Gastroesophageal sphincter (tissue), 4 donors: ENCODE data around the gene CABP2. TPM values are rescaled to one million over a fixed set of nuclear protein-coding genes. Genes with fewer than 3 reads are reported as not detected.
"Not testable (repeated sequence)": the region's sequence is repeated elsewhere in the genome, so short reads cannot be mapped to it uniquely, and the experiment has no call there.

Source experiments
- ATAC-seq: fragments of 150-250 bp; one replicate; pipeline ENCODE4 v1.9.1; 2016; ENCODE audit warnings: mild to moderate bottlenecking, moderate library complexity
- H3K27ac ChIP-seq, 4 donors: fragments of 200-600 bp; sonication (generic) in 3 of 4; 1 replicate in 3 of 4; 2 replicates in 1 of 4; pipeline ENCODE4 v1.5.1; 2016 to 2019
- H3K27me3 ChIP-seq: fragments of 200-600 bp; sonication (generic); one replicate; pipeline ENCODE4 v1.5.1; 2019
- H3K36me3 ChIP-seq, 2 donors: fragments of 200-600 bp; sonication (generic); one replicate each; pipeline ENCODE4 v1.5.1; 2019; ENCODE audit warnings: control low read depth in 1 of 2
- H3K4me1 ChIP-seq, 3 donors: fragments of 200-600 bp; sonication (generic); 1 replicate in 2 of 3; 2 replicates in 1 of 3; pipeline ENCODE4 v1.5.1; 2016 to 2019; ENCODE audit warnings: control low read depth in 2 of 3
- H3K4me3 ChIP-seq, 2 donors: fragments of 200-600 bp; sonication (generic); one replicate each; pipeline ENCODE4 v1.5.1; 2019; ENCODE audit warnings: mild to moderate bottlenecking in 1 of 2, moderate library complexity in 1 of 2
- H3K9me3 ChIP-seq, 3 donors: fragments of 200-600 bp; sonication (generic); one replicate each; pipeline ENCODE4 v1.5.1; 2017 to 2019; ENCODE audit warnings: control low read depth in 2 of 3
- CTCF ChIP-seq, 4 experiments: fragments of 200-600 bp in 2 of 4; fragments of 450-650 bp in 2 of 4; sonication (generic) in 1 of 4; IDR thresholded peaks; one replicate each; pipeline ENCODE4 v1.5.1; 2017 to 2019; ENCODE audit warnings: antibody characterized with exemption in 4 of 4, mild to moderate bottlenecking in 2 of 4, moderate library complexity in 2 of 4
- EP300 ChIP-seq: sonication (generic); formaldehyde crosslinking; IDR thresholded peaks from one replicate; pipeline ENCODE4 v1.6.1; 2017; ENCODE audit warnings: antibody characterized with exemption, mild to moderate bottlenecking
- POLR2A ChIP-seq, 2 donors: fragments of 450-650 bp; IDR thresholded peaks; one replicate each; pipeline ENCODE4 v1.6.1; 2017; ENCODE audit warnings: antibody characterized with exemption in 2 of 2, mild to moderate bottlenecking in 2 of 2, moderate library complexity in 1 of 2
- POLR2AphosphoS5 ChIP-seq: sonication (generic); formaldehyde crosslinking; IDR thresholded peaks from one replicate; pipeline ENCODE4 v1.6.1; 2017; ENCODE audit warnings: antibody characterized with exemption
- WGBS, 2 donors: methylation state at CpG; one replicate each; pipeline ENCODE4 v1.1.5; 2018; ENCODE audit warnings: low coverage in 1 of 2; 5-methylcytosine and 5-hydroxymethylcytosine counted together
- total RNA-seq, 4 donors: library from RNA; depleted of rRNA; stranded (reverse); fragments of >200 nt; gene quantifications; one replicate each; pipeline ENCODE4 v1.1.0, GENCODE V29; 2016

The CABP2 gene
- total RNA-seq, 4 donors from 2014 or later: not detected

- 25 to 50% methylated on average over 3 of the region's 3 CpGs for WGBS, 2 donors
- Histone ChIP-seq H3K9me3 (no peaks in the 10 kb centered on the region), H3K4me3 (no peak overlapping the region), H3K27me3 (peaks cover 15% of the 10 kb centered on the region), H3K36me3 (no peaks in the 10 kb centered on the region), H3K27ac (no peak overlapping the region), H3K4me1 (no peaks in the 10 kb centered on the region)
- no peak for ATAC-seq
- TF ChIP-seq POLR2A (IDR thresholded peaks at IDR 0.05) (no peak), EP300 (no peak), POLR2AphosphoS5 (no peak), CTCF (IDR thresholded peaks at IDR 0.05) (no peak)
These were observed 33.0 kb upstream of the CABP2 start for GRCh38 chr11:67556244-67556643.

DNA sequence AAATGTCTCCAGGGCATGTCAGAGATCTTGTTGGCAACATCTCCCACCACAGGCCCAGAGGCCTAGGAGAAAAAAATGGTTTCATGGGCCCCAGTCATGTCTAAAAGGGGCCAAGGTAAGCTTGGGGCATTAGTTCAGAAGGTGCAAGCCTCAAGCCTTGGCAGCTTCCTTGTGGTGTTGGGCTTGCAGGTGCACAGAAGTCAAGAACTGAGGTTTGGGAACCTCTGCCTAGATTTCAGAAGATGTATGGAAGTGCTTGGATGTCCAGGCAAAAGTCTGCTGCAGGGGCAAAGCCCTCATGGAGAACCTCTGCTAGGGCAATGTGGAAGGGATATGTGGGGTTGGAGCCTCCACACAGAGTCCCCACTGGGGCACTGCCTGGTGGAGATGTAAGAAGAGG, 28.5 kb upstream of the CABP2 start:
- H3K4me1 ChIP-seq, H3K4me3 ChIP-seq, H3K27me3 ChIP-seq, H3K9me3 ChIP-seq, H3K36me3 ChIP-seq, ATAC-seq, H3K27ac ChIP-seq: not testable (repeated sequence)

- Histone ChIP-seq H3K4me1 (no peaks in the 10 kb centered on the region), H3K9me3 (no peaks in the 10 kb centered on the region), H3K27ac (no peak overlapping the region), H3K27me3 (no peaks in the 10 kb centered on the region), H3K4me3 (no peak overlapping the region), H3K36me3 (no peaks in the 10 kb centered on the region)
- no peak for TF ChIP-seq POLR2AphosphoS5
- no peak for TF ChIP-seq EP300
- TF ChIP-seq CTCF (IDR thresholded peaks at IDR 0.05): no peak
- TF ChIP-seq POLR2A (IDR thresholded peaks at IDR 0.05): no peak
- ATAC-seq: no peak
These were observed 27.9 kb upstream of the CABP2 start for GRCh38 chr11:67551127-67551526.

DNA sequence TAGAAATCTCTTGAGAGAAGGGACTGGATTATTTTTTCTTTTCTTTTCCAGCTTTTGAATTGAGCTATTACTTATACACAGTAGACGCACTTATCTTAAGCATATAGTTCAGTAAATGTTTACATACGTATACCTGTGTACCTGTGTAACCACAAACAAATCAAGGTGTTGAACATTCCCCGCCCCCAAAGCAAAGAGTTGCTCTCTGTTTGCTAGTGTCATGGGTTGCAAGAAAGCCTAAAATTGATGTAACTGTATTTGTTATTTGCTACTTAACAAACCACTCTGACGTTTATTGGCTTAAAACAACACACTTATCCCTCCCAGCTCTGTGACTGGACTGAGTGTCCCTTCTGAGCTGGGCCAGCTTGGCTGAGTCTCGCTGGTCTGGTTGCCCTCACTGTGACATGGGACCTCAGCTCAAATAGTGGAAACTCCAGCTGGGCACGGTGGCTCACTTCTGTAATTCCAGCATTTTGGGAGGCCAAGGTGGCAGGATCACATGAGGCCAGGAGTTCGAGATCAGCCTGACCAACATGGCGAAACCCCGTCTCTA, 25.4 kb upstream of the CABP2 start:
- Histone ChIP-seq H3K36me3 (no peaks in the 10 kb centered on the region), H3K9me3 (no peaks in the 10 kb centered on the region), H3K4me3 (no peak overlapping the region), H3K27ac (no peak overlapping the region), H3K27me3 (no peaks in the 10 kb centered on the region), H3K4me1 (no peaks in the 10 kb centered on the region)
- ATAC-seq: no peak
- TF ChIP-seq CTCF (IDR thresholded peaks at IDR 0.05) (no peak), POLR2A (IDR thresholded peaks at IDR 0.05) (no peak), POLR2AphosphoS5 (no peak), EP300 (no peak)
- WGBS, 2 donors: 89 to 97% methylated on average over 3 to 9 of the region's 9 CpGs

DNA sequence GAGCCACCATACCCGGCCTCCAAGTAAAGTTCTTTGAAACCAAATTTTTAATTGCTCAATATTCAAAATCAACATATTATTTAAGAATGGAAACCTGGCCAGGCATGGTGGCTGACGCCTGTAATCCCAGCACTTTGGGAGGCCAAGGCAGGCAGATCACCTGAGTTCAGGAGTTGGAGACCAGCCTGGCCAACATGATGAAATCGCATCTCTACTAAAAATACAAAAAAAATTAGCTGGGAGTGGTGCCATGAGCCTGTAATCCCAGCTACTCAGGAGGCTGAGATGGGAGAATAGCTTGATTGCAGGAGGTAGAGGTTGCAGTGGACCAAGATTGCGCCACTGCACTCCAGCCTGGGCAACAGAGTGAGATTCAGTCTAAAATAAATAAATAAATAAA, 24.9 kb upstream of the CABP2 start:
- H3K27ac ChIP-seq, H3K4me3 ChIP-seq, ATAC-seq, H3K9me3 ChIP-seq, H3K4me1 ChIP-seq, H3K27me3 ChIP-seq, H3K36me3 ChIP-seq: not testable (repeated sequence)
- WGBS, 2 donors: 74 to 100% methylated on average over 1 to 3 of the region's 4 CpGs

DNA sequence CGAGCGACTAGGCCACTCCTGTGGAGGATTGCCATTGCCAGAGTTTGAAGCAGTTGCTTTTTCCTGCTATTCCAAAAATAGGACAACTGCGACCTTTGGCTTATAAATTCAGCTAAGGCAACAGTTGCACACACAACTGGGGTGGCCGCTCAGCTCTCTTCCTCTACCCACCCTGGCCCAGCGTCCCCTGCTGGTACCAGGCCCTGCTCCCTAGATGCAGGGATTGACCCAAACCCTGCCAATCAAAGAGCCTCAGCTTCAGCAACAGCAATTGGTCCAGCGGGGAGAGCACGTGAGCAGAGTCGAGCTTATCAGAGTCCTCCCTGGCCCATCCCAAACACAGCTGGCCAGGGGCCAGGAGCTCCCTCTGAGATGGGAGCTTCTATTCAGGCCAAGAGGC, 22.0 kb upstream of the CABP2 start:
- no peak overlapping the region for H3K4me3 ChIP-seq
- 40% methylated on average over 1 of the region's 8 CpGs; no CpG with 5 or more reads in 1 of the 2 donors for WGBS, 2 donors
- ATAC-seq: no peak
- no peaks in the 10 kb centered on the region for H3K4me1 ChIP-seq
- no peak overlapping the region for H3K27ac ChIP-seq
- no peaks in the 10 kb centered on the region for H3K27me3 ChIP-seq
- H3K9me3 ChIP-seq: no peaks in the 10 kb centered on the region
- no peak for TF ChIP-seq POLR2AphosphoS5
- no peak for TF ChIP-seq EP300
- TF ChIP-seq POLR2A (IDR thresholded peaks at IDR 0.05): no peak
- TF ChIP-seq CTCF (IDR thresholded peaks at IDR 0.05): no peak
- no peaks in the 10 kb centered on the region for H3K36me3 ChIP-seq
